Measurements from ENCODE around the gene ARHGEF11. TPM values are rescaled to one million over a fixed set of nuclear protein-coding genes. Genes with fewer than 3 reads are reported as not detected.

Gene ARHGEF11
- total RNA-seq, 4 donors from 2014 or later = 56.7 to 127 (median 89.9) TPM

DNA sequence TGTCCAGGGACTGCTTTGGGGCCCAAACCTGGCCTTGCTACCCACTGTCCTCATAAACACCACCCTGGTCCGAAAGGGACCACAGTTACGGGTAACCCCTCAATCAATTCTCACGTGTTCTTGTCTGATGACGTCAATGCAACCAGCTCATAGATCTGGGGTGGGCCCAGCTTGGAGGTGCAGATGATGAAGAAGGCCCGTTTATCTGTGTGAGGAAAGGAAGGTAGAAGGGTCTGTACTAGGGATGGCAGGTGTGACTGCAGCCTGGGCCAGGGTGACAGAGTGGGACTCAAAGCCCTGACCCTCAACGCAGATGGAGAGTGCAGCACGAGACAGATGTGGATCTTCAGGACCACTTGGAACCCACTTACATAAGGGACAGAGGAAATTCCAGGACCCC is 103.0 kb downstream of the ARHGEF11 start:
- Histone ChIP-seq H3K9me3 (no peaks in the 10 kb centered on the region), H3K4me3 (no peak overlapping the region), H3K27me3 (no peaks in the 10 kb centered on the region), H3K36me3 (peaks cover 0 to 100% (median 0%) of the 10 kb centered on the region in 3 donors), H3K4me1 (no peaks in the 10 kb centered on the region), H3K27ac (no peak overlapping the region)
- DNase-seq = peak in 1 of 3 donors; percentile 32
- TF ChIP-seq POLR2A (IDR thresholded peaks at IDR 0.05) = no peak
- TF ChIP-seq, protein P1, sequence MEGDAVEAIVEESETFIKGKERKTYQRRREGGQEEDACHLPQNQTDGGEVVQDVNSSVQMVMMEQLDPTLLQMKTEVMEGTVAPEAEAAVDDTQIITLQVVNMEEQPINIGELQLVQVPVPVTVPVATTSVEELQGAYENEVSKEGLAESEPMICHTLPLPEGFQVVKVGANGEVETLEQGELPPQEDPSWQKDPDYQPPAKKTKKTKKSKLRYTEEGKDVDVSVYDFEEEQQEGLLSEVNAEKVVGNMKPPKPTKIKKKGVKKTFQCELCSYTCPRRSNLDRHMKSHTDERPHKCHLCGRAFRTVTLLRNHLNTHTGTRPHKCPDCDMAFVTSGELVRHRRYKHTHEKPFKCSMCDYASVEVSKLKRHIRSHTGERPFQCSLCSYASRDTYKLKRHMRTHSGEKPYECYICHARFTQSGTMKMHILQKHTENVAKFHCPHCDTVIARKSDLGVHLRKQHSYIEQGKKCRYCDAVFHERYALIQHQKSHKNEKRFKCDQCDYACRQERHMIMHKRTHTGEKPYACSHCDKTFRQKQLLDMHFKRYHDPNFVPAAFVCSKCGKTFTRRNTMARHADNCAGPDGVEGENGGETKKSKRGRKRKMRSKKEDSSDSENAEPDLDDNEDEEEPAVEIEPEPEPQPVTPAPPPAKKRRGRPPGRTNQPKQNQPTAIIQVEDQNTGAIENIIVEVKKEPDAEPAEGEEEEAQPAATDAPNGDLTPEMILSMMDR (IDR thresholded peaks at IDR 0.05) = no peak

DNA sequence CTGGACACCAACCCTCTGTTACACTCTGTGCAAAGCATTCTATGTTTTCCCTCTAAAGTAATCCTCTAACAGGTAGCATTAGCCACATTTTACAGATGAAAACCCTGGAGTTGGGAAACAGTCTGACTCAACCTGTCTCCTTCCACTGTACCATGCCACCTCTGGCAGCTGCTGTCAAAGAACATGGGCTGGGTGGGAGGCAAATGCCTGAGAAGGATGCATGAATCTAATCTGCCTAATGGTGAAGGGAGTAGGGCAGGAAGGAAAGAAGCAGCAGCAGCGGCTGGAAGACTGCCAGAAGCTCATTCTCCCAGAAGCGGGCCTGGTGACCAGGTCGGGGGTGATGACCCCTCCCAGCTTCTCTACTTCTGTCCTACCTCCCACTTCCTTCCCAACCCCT is 103.4 kb downstream of the ARHGEF11 start:
- Histone ChIP-seq H3K27ac (no peak overlapping the region), H3K9me3 (no peaks in the 10 kb centered on the region), H3K36me3 (peaks cover 0 to 99% (median 0%) of the 10 kb centered on the region in 3 donors), H3K4me1 (no peaks in the 10 kb centered on the region), H3K27me3 (no peaks in the 10 kb centered on the region), H3K4me3 (no peak overlapping the region)
- peak in 1 of 3 donors; percentile 34 for DNase-seq
- TF ChIP-seq, protein P1 (IDR thresholded peaks at IDR 0.05) = no peak
- TF ChIP-seq POLR2A (IDR thresholded peaks at IDR 0.05) = no peak

DNA sequence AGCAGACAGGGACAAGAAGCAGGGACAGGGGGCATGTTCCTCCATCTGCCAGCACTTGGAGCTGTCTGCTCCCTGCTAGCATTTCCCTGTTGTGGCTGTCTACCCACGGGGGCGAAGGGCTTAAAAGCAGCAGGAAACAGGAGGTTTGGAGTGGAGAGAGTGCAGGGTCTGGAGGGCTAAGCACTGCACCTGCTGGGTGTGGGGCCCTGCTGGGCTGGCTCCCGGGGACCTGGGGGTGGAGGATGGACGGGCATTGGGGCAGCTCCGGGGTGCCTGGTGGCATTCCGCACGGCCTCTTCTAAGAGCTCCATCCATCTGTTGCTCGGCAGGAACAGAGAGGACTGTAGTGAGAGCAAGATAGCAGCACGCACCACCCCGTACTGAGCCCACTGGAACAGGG is 103.9 kb downstream of the ARHGEF11 start:
- Histone ChIP-seq H3K36me3 (peaks cover 0 to 99% (median 0%) of the 10 kb centered on the region in 3 donors), H3K27me3 (no peaks in the 10 kb centered on the region), H3K27ac (no peak overlapping the region), H3K4me1 (no peaks in the 10 kb centered on the region), H3K9me3 (no peaks in the 10 kb centered on the region), H3K4me3 (no peak overlapping the region)
- TF ChIP-seq POLR2A (IDR thresholded peaks at IDR 0.05) = no peak
- TF ChIP-seq, protein P1 (IDR thresholded peaks at IDR 0.05) = no peak
- peak in 1 of 3 donors; percentile 23 for DNase-seq

DNA sequence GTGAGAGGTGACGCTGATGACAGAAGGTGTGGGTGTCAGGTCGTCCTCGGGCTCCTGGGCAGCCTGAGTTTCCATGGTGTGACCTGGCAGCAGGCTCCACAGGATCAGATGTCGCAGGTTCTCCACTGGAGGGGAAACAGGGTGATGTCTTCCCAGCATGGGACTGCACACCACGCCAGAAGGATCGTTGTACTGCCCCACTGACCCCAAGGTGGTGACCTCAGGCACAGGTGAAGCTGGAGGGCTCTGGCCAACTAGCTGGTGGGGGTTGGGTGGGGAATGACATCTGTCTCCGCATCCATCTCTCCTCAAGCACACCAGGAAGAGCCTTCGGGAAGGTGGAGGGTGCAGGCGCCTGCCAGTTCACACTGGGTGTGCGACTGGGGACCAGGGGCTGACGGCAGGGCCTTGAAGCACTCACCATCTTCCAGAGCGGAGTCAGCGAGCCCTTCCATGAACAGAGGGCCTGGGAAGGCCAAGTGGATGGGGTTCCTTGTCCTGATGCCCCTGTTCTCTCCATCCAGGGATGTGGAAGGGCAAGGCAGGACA is 105.7 kb downstream of the ARHGEF11 start:
- H3K4me3 ChIP-seq = no peak overlapping the region
- TF ChIP-seq, protein P1 (IDR thresholded peaks at IDR 0.05) = no peak
- no peak for TF ChIP-seq POLR2A (IDR thresholded peaks at IDR 0.05)
- H3K4me1 ChIP-seq = no peaks in the 10 kb centered on the region
- no peak for DNase-seq
- no peak overlapping the region for H3K27ac ChIP-seq
- H3K36me3 ChIP-seq = peaks cover 0 to 93% (median 0%) of the 10 kb centered on the region in 3 donors
- H3K9me3 ChIP-seq = no peaks in the 10 kb centered on the region
- H3K27me3 ChIP-seq = no peaks in the 10 kb centered on the region

DNA sequence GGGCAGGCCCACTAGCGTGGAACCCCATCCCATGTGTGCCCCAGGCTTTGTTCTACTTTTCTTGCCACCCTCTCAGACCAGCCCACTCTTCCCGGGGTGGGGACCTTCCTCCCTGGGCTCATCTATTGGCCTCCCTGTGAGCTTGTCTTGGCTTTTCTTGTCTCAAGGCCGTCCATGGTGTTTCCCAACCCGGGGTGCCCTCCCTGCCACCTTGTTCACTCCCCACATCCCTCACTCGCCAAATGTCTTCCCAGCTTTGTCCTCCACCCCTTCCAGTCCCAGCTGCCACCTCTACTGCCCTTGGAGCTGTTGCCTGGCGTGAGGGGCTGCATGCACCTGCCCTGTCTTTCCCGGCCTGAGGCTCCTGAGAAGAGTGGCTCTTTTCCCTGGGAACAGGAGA is 106.7 kb downstream of the ARHGEF11 start:
- Histone ChIP-seq H3K27me3 (no peaks in the 10 kb centered on the region), H3K27ac (no peak overlapping the region), H3K36me3 (peaks cover 0 to 82% (median 0%) of the 10 kb centered on the region in 3 donors), H3K9me3 (no peaks in the 10 kb centered on the region), H3K4me1 (no peaks in the 10 kb centered on the region), H3K4me3 (no peak overlapping the region)
- TF ChIP-seq, protein P1 (IDR thresholded peaks at IDR 0.05) = no peak
- TF ChIP-seq POLR2A (IDR thresholded peaks at IDR 0.05) = no peak
- no peak for DNase-seq

Measured in Peyer's patch (tissue), 4 donors.